H1 (cell line): ENCODE results near the gene TMEM35A. TPM values are rescaled to one million over a fixed set of nuclear protein-coding genes. Genes with fewer than 3 reads are reported as not detected.

ENCODE experiments used
- CTCF ChIA-PET: fragments of 300-600 bp; sonication (Branson Sonifier 250); formaldehyde crosslinking; loops from one replicate; lab custom pipeline; 2021; ENCODE audit not compliant: partially characterized antibody; lab: Charles Lee
- POLR2A ChIA-PET: fragments of 300-600 bp; sonication (Branson Sonifier 250); formaldehyde crosslinking; loops from one replicate; lab custom pipeline; 2021; ENCODE audit warnings: inconsistent platforms; ENCODE audit not compliant: partially characterized antibody; lab: Charles Lee
- DNase-seq, 2 experiments: peaks; one replicate each; pipeline versions ENCODE4 v3.0.0 to v3.0.0-alpha.2; 2010 to 2022; ENCODE audit warnings: low spot score in 2 of 2, low read depth in 1 of 2, mixed read lengths in 1 of 2
- FAIRE-seq: peaks from 2 replicates; lab custom pipeline; 2011; peaks lifted over from hg19 to GRCh38; lab: Jason Lieb, UNC
- H2AFZ ChIP-seq: 2 replicates; pipeline ENCODE4 v1.8.1; 2012; ENCODE audit warnings: low read length, inconsistent platforms
- H2AK5ac ChIP-seq: 2 replicates; pipeline ENCODE4 v1.6.1; 2013; ENCODE audit warnings: low read depth, low read length
- H2BK120ac ChIP-seq: replicated peaks from 2 replicates; pipeline ENCODE3; 2013; ENCODE audit warnings: low read depth, low read length, inconsistent platforms
- H2BK12ac ChIP-seq: 2 replicates; pipeline ENCODE4 v1.6.1; 2013; ENCODE audit warnings: low read depth, low read length
- H2BK15ac ChIP-seq: 2 replicates; pipeline ENCODE4 v1.6.1; 2013; ENCODE audit warnings: low read length
- H2BK20ac ChIP-seq: 2 replicates; pipeline ENCODE4 v1.6.1; 2013; ENCODE audit warnings: low read length
- H2BK5ac ChIP-seq: 2 replicates; pipeline ENCODE4 v1.6.1; 2013; ENCODE audit warnings: low read depth, low read length
- H3K14ac ChIP-seq: 2 replicates; pipeline ENCODE4 v1.6.1; 2013; ENCODE audit warnings: inconsistent platforms; ENCODE audit not compliant: insufficient read length
- H3K18ac ChIP-seq: 2 replicates; pipeline ENCODE4 v1.6.1; 2013; ENCODE audit warnings: low read length; ENCODE audit errors: extremely low read depth
- H3K23ac ChIP-seq: 2 replicates; pipeline ENCODE4 v1.6.1; 2013; ENCODE audit warnings: inconsistent platforms; ENCODE audit not compliant: insufficient read length
- H3K23me2 ChIP-seq: 2 replicates; pipeline ENCODE4 v1.6.1; 2013; ENCODE audit warnings: low read depth, low read length
- H3K27ac ChIP-seq: 2 replicates; pipeline ENCODE4 v1.6.1; 2011; ENCODE audit warnings: low read depth, low read length, inconsistent platforms
- H3K27me3 ChIP-seq, 4 experiments: replicated peaks in 1 of 4; 1 replicate in 1 of 4; 2 replicates in 3 of 4; pipeline versions ENCODE4 v1.6.1 to v1.8.1; 2011 to 2013; ENCODE audit warnings: low read length in 3 of 4, mild to moderate bottlenecking in 3 of 4, inconsistent platforms in 2 of 4, mixed read lengths in 2 of 4, moderate library complexity in 1 of 4; ENCODE audit not compliant: control insufficient read depth in 3 of 4, insufficient read depth in 3 of 4; ENCODE audit errors: extremely low read depth in 1 of 4
- H3K36me3 ChIP-seq, 4 experiments: 2 replicates each; pipeline versions ENCODE4 v1.6.1 to v1.8.1; 2011 to 2013; ENCODE audit warnings: mild to moderate bottlenecking in 4 of 4, low read length in 3 of 4, moderate library complexity in 2 of 4, control low read depth in 1 of 4, inconsistent platforms in 1 of 4; ENCODE audit not compliant: insufficient read depth in 4 of 4, control insufficient read depth in 2 of 4
- H3K4ac ChIP-seq: replicated peaks from 2 replicates; pipeline ENCODE3; 2013; ENCODE audit warnings: low read length, low read depth, mixed read lengths, inconsistent platforms; ENCODE audit not compliant: insufficient read length
- H3K4me1 ChIP-seq, 4 experiments: replicated peaks in 1 of 4; 1 replicate in 1 of 4; 2 replicates in 3 of 4; pipeline versions ENCODE4 v1.6.1 to v1.8.1; 2011 to 2013; ENCODE audit warnings: low read length in 3 of 4, inconsistent platforms in 2 of 4, mixed read lengths in 1 of 4; ENCODE audit not compliant: insufficient read depth in 4 of 4, control insufficient read depth in 3 of 4
- H3K4me2 ChIP-seq, 2 experiments: 2 replicates each; pipeline versions ENCODE4 v1.6.1 to v1.8.1; 2011 to 2013; ENCODE audit warnings: low read depth in 2 of 2, low read length in 2 of 2, control low read depth in 1 of 2, inconsistent platforms in 1 of 2, mild to moderate bottlenecking in 1 of 2; ENCODE audit not compliant: insufficient read depth in 1 of 2
- H3K4me3 ChIP-seq, 4 experiments: fragments of 200-600, 300-600 bp in 1 of 4; sonication (generic), shearing (Covaris generic), sonication (Bioruptor Twin) in 1 of 4; 2 replicates each; pipeline versions ENCODE4 v1.5.1 to v1.8.1; 2011 to 2016; ENCODE audit warnings: low read length in 4 of 4, low read depth in 3 of 4, control low read depth in 2 of 4, inconsistent platforms in 2 of 4, mild to moderate bottlenecking in 2 of 4, mixed read lengths in 1 of 4, moderate library complexity in 1 of 4; ENCODE audit not compliant: insufficient read depth in 2 of 4; ENCODE audit errors: extremely low read depth in 1 of 4
- H3K56ac ChIP-seq: replicated peaks from 2 replicates; pipeline ENCODE3; 2013; ENCODE audit warnings: low read depth, mild to moderate bottlenecking, mixed read lengths, low read length, inconsistent platforms; ENCODE audit not compliant: insufficient read length
- H3K79me1 ChIP-seq: 2 replicates; pipeline ENCODE4 v1.6.1; 2013; ENCODE audit warnings: low read depth, low read length, control low read depth
- H3K79me2 ChIP-seq, 2 experiments: 2 replicates each; pipeline versions ENCODE4 v1.6.1 to v1.8.1; 2012 to 2013; ENCODE audit warnings: low read length in 2 of 2, mild to moderate bottlenecking in 2 of 2, inconsistent platforms in 1 of 2; ENCODE audit not compliant: insufficient read depth in 2 of 2, control insufficient read depth in 1 of 2
- H3K9ac ChIP-seq, 4 experiments: replicated peaks in 1 of 4; 1 replicate in 1 of 4; 2 replicates in 3 of 4; pipeline versions ENCODE4 v1.6.1 to v1.8.1; 2011 to 2013; ENCODE audit warnings: low read depth in 3 of 4, low read length in 3 of 4, control low read depth in 2 of 4, mild to moderate bottlenecking in 2 of 4, moderate library complexity in 2 of 4, inconsistent platforms in 1 of 4; ENCODE audit errors: extremely low read depth in 1 of 4
- H3K9me3 ChIP-seq, 2 experiments: 2 replicates each; pipeline versions ENCODE4 v1.6.1 to v1.8.1; 2012 to 2013; ENCODE audit warnings: mild to moderate bottlenecking in 2 of 2, moderate library complexity in 2 of 2, control low read depth in 1 of 2, inconsistent platforms in 1 of 2, low read depth in 1 of 2, low read length in 1 of 2, mixed read lengths in 1 of 2; ENCODE audit not compliant: insufficient read depth in 2 of 2
- H4K20me1 ChIP-seq, 2 experiments: replicated peaks in 1 of 2; 2 replicates each; pipeline versions ENCODE3 to v1.8.1; 2011 to 2013; ENCODE audit warnings: inconsistent platforms in 2 of 2, low read length in 2 of 2, mild to moderate bottlenecking in 1 of 2; ENCODE audit not compliant: insufficient read depth in 2 of 2, control insufficient read depth in 1 of 2
- H4K5ac ChIP-seq: 2 replicates; pipeline ENCODE4 v1.6.1; 2013; ENCODE audit warnings: low read length, low read depth, mixed read lengths, inconsistent platforms; ENCODE audit not compliant: insufficient read length
- H4K8ac ChIP-seq: 2 replicates; pipeline ENCODE4 v1.8.0; 2013; ENCODE audit warnings: mild to moderate bottlenecking, moderate library complexity, low read length, inconsistent platforms; ENCODE audit not compliant: insufficient read depth; ENCODE audit errors: extremely low read depth
- H4K91ac ChIP-seq: replicated peaks from 2 replicates; pipeline ENCODE3; 2013; ENCODE audit warnings: low read length, mixed read lengths, inconsistent platforms; ENCODE audit not compliant: insufficient read length
- BCL11A ChIP-seq, 2 experiments: IDR thresholded peaks; one replicate each; pipeline ENCODE4 v1.6.1; 2011; ENCODE audit warnings: low read depth in 2 of 2, low read length in 2 of 2, mild to moderate bottlenecking in 2 of 2
- BRCA1 ChIP-seq: IDR thresholded peaks from 2 replicates; pipeline ENCODE4 v1.6.1; 2012; ENCODE audit warnings: low read depth, low read length, improper control_type of control experiment
- CHD1 ChIP-seq: IDR thresholded peaks from 2 replicates; pipeline ENCODE4 v1.6.1; 2012; ENCODE audit warnings: low read depth, low read length, improper control_type of control experiment
- CTBP2 ChIP-seq: IDR thresholded peaks from 2 replicates; pipeline ENCODE4 v1.7.0; 2011; ENCODE audit warnings: borderline replicate concordance, mild to moderate bottlenecking, moderate library complexity, mixed read lengths, low read length; ENCODE audit not compliant: insufficient read depth, insufficient read length
- KDM5A ChIP-seq: fragments of 200-600 bp; IDR thresholded peaks from 2 replicates; pipeline ENCODE4 v1.7.1; 2012; ENCODE audit warnings: mild to moderate bottlenecking, low read length, inconsistent platforms, mixed read lengths
- POLR2A ChIP-seq, 2 experiments: IDR thresholded peaks; 1 replicate in 1 of 2; 2 replicates in 1 of 2; pipeline ENCODE4 v1.6.1; 2011; ENCODE audit warnings: low read depth in 2 of 2, low read length in 2 of 2, mild to moderate bottlenecking in 2 of 2; ENCODE audit errors: control extremely low read depth in 1 of 2
- SAP30 ChIP-seq: fragments of 300-600 bp; sonication (generic); IDR thresholded peaks from 2 replicates; pipeline ENCODE4 v1.7.1; 2012; ENCODE audit warnings: low read length, moderate library complexity, mild to moderate bottlenecking, inconsistent platforms; ENCODE audit not compliant: insufficient read depth, insufficient replicate concordance
- SP1 ChIP-seq: IDR thresholded peaks from 2 replicates; pipeline ENCODE4 v1.6.1; 2011; ENCODE audit warnings: low read depth, low read length
- SP2 ChIP-seq: IDR thresholded peaks from 2 replicates; pipeline ENCODE4 v1.6.1; 2012; ENCODE audit warnings: mild to moderate bottlenecking, low read length, inconsistent platforms
- TEAD4 ChIP-seq: IDR thresholded peaks from 2 replicates; pipeline ENCODE4 v1.6.1; 2012; ENCODE audit warnings: low read depth, low read length, inconsistent platforms, mixed read lengths
- WGBS, 2 experiments: shearing (Covaris generic) in 1 of 2; methylation state at CpG; one replicate each; pipeline versions ENCODE4 v1.1.6 to v1.1.7; 2013 to 2015; ENCODE audit warnings: low lambda C conversion rate in 2 of 2, mixed read lengths in 2 of 2, inconsistent platforms in 1 of 2, low coverage in 1 of 2, missing lambda C conversion rate in 1 of 2; ENCODE audit not compliant: insufficient replicate concordance in 2 of 2, insufficient coverage in 1 of 2, insufficient read length in 1 of 2; ENCODE audit errors: extremely low coverage in 1 of 2, missing lambda C conversion rate in 1 of 2; 5-methylcytosine and 5-hydroxymethylcytosine counted together
- polyA plus RNA-seq, 7 experiments: library from polyadenylated mRNA; depleted of rRNA in 3 of 7; stranded (reverse) in 5 of 7; unstranded in 2 of 7; fragments of >200 nt in 5 of 7; fragments of 200-250 nt in 2 of 7; gene quantifications; 1 replicate in 5 of 7; 2 replicates in 1 of 7; 4 replicates in 1 of 7; pipeline versions ENCODE4 v1.2.1 to v1.2.3, GENCODE V29; 2011 to 2013; ENCODE audit warnings: missing spikeins in 2 of 7, mixed read lengths in 2 of 7
- total RNA-seq: library from RNA; stranded (reverse); fragmentation: NEBNext Ultra II Directional; extraction: Animal tissue kit (Norgen Biotek cat#: 25700); gene quantifications from 2 replicates; pipeline ENCODE4 v1.2.1, GENCODE V29; 2021
- TF ChIP-seq, protein P1 (sequence below): IDR thresholded peaks from 2 replicates; pipeline ENCODE4 v1.6.1; 2011; ENCODE audit warnings: low read length, improper control_type of control experiment

The TMEM35A gene
- total and polyA plus RNA-seq, 2 of the 8 experiments (the other 6 are each of a cell fraction or from before 2014, with no cell fraction given) = 5.5 to 5.8 TPM

DNA sequence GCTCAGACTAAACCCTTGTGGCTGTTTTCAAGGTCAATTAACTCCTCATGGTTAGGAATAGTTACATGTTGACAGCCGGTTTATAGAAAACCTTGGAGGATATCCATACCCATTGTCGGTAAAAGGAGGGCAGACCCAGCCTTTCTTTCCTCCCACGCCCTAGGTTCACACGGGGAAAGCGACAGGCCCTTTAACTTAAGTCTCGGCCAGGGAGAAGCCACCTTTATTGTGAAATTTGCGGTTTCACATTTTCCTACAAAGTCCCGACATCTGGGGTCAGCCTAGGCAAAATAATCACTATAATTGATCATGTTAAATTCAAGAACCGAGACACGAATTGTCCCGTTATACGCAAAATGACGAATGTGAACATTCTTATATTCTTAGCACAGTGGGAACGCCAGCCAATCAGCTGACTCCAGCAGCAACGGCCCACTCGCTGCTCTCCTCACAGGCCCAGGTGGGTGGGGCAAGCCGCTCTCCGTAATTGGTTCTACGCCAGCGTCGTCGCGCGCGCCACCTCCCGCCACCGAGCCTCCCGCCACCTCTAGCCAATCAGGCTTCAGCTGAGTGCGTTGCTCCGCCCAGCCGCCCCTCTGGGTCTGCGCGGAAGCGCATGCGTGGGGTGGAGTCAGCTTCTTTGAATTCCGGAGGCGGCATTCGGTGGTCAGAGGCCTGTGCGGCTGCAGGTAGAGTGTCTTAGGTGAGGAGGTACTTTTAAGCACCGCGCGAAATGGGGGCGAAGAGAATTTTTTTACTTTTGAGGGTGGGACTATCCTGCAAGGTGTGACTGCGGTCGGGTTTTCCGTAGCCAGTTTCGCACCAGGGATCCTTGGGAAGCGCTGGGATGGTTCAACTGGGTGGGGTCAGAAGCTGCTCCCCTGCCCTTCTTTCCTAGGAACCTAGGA lies 19.1 kb downstream of the TMEM35A start, which contains the start of gene CENPI:
Gene CENPI (plus strand): TSS at position 659 of the 908 bp plus-strand sequence. CDS start 2,867 bp downstream, outside the sequence.
- no peak within 1 kb of the TSS; the same call in 1 of the 2 replicates for H2BK5ac ChIP-seq
- H2BK15ac ChIP-seq = no peak within 1 kb of the TSS
- H2BK120ac ChIP-seq = no peak within 1 kb of the TSS
- no peak within 1 kb of the TSS for H3K56ac ChIP-seq
- DNase-seq (peak; percentile 72 to 85), FAIRE-seq (peak; percentile 60)
- WGBS, 2 experiments = 3% methylated on average over 43 of the region's 48 CpGs; no CpG with 5 or more reads in 1 of the 2 experiments
- H3K14ac ChIP-seq = no peak within 1 kb of the TSS
- H3K18ac ChIP-seq = no peak within 1 kb of the TSS
- H4K91ac ChIP-seq = no peak within 1 kb of the TSS
- H4K8ac ChIP-seq = no peak within 1 kb of the TSS
- no peak within 1 kb of the TSS for H3K23ac ChIP-seq
- H3K4ac ChIP-seq = no peak within 1 kb of the TSS
- H3K36me3 ChIP-seq = peaks cover 0 to 17% (median 1%) of the 10 kb centered on the region in 4 experiments; a peak in 3 of 8 replicates
- H3K27ac ChIP-seq = peak within 1 kb of the TSS; percentile 54; the same call in 1 of the 2 replicates
- H4K20me1 ChIP-seq = no peaks in the 10 kb centered on the region
- H2BK12ac ChIP-seq = no peak within 1 kb of the TSS
- H4K5ac ChIP-seq = peak within 1 kb of the TSS; percentile 31
- peaks cover 0 to 13% of the 10 kb centered on the region in 2 experiments; a peak in 2 of 4 replicates for H3K79me2 ChIP-seq
- H3K4me1 ChIP-seq = no peaks in the 10 kb centered on the region
- no peaks in the 10 kb centered on the region; the same call in 1 of the 2 replicates for H3K23me2 ChIP-seq
- H2BK20ac ChIP-seq = no peak within 1 kb of the TSS
- no peaks in the 10 kb centered on the region for H3K79me1 ChIP-seq
- H2AK5ac ChIP-seq = no peak within 1 kb of the TSS
- no peaks in the 10 kb centered on the region for H3K9me3 ChIP-seq
- peak within 1 kb of the TSS; percentile 35 to 71 (median 68); a peak in 6 of 7 replicates for H3K9ac ChIP-seq
- CTCF ChIA-PET = no interaction called here
- peak within 1 kb of the TSS; percentile 78 to 80 for H3K4me2 ChIP-seq
- POLR2A ChIA-PET = interaction anchor here (0.6 to 1.2 kb wide), 6 partner anchors 9 to 82 kb away, joined by 3 to 4 read pairs (median 3); no protein-coding TSS in a partner anchor
- peak within 1 kb of the TSS; percentile 87; the same call in 1 of the 2 replicates for H2AFZ ChIP-seq
- H3K27me3 ChIP-seq = no peaks in the 10 kb centered on the region
- H3K4me3 ChIP-seq = peak within 1 kb of the TSS; percentile 84 to 88 (median 87)
- TF ChIP-seq SAP30 (no peak), BRCA1 (no peak), SP2 (no peak), CTBP2 (no peak), KDM5A (no peak), CHD1 (no peak), BCL11A (IDR thresholded peaks at IDR 0.05; ENCODE audit: low read depth in 2 of 2, low read length in 2 of 2) (no peak), TEAD4 (no peak), POLR2A (IDR thresholded peaks at IDR 0.05; ENCODE audit: control extremely low read depth in 1 of 2, low read depth in 2 of 2, low read length in 2 of 2) (peak in 1 of 2 experiments; percentile 80; a peak in 2 of 3 replicates), SP1 (peak; percentile 75)
- TF ChIP-seq, protein P1, sequence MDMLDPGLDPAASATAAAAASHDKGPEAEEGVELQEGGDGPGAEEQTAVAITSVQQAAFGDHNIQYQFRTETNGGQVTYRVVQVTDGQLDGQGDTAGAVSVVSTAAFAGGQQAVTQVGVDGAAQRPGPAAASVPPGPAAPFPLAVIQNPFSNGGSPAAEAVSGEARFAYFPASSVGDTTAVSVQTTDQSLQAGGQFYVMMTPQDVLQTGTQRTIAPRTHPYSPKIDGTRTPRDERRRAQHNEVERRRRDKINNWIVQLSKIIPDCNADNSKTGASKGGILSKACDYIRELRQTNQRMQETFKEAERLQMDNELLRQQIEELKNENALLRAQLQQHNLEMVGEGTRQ = no peak
